ENCODE results near the gene MIDN. TPM values are rescaled to one million over a fixed set of nuclear protein-coding genes. Genes with fewer than 3 reads are reported as not detected.

The MIDN gene
- total RNA-seq, 1 donor from 2014 or later, result 204 TPM

GRCh38 chr19:1282588-1283206 is 34.3 kb downstream of the MIDN start:
- no peak for TF ChIP-seq CTCF (IDR thresholded peaks at IDR 0.05; ENCODE audit: unreplicated experiment)
- H3K9me3 Mint-ChIP-seq (ENCODE audit: unreplicated experiment), result no peaks in the 10 kb centered on the region
- H3K27ac Mint-ChIP-seq (ENCODE audit: unreplicated experiment), result no peak overlapping the region
- H3K36me3 Mint-ChIP-seq (ENCODE audit: low read depth, unreplicated experiment), result no peaks in the 10 kb centered on the region
- peaks cover 17% of the 10 kb centered on the region for H3K27me3 Mint-ChIP-seq (ENCODE audit: unreplicated experiment)
- no peak overlapping the region for H3K4me3 Mint-ChIP-seq (ENCODE audit: unreplicated experiment)
- H3K4me1 Mint-ChIP-seq (ENCODE audit: unreplicated experiment), result peaks cover 2% of the 10 kb centered on the region
- DNase-seq (ENCODE audit: low spot score), result no peak

DNA sequence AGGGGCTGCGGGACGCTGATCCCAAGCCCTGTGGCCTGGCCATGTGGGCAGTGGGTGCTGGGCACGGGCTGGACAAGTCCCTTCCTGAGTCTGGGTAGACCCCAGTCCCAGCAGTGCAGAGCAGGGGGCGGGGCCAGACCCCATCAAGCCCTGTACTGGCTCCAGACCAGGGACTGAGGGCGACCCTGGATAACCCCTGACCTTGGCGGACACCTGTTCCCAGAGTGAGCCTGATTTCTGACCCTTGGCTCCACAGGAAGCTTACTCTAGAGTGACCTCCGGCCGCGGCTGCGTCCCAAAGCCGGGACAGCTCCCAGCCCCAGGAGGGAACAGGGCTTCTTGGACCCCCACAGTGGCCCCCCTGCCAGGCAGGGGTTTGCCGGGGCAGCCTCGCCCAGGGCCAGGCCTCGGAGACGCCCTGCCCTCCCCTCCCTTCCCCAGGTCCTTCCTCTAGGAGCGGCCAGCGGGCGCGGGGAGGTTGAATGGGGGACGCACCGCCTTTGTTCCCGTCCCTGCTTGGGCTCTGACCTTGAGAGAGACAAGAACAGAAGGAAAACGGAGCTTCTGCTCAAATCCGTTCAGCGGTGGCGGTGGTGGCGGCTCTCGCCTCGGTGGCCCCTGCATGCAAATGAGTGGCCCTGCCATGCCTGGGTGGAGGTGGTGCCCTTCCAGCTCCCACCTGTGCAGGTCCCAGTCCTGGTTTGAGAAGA is 35.0 kb downstream of the MIDN start:
- Mint-ChIP-seq H3K27ac (ENCODE audit: unreplicated experiment) (no peak overlapping the region), H3K4me1 (ENCODE audit: unreplicated experiment) (peaks cover 2% of the 10 kb centered on the region), H3K9me3 (ENCODE audit: unreplicated experiment) (no peaks in the 10 kb centered on the region), H3K36me3 (ENCODE audit: low read depth, unreplicated experiment) (no peaks in the 10 kb centered on the region), H3K4me3 (ENCODE audit: unreplicated experiment) (no peak overlapping the region), H3K27me3 (ENCODE audit: unreplicated experiment) (peaks cover 17% of the 10 kb centered on the region)
- TF ChIP-seq CTCF (IDR thresholded peaks at IDR 0.05; ENCODE audit: unreplicated experiment), result no peak
- no peak for DNase-seq (ENCODE audit: low spot score)

DNA sequence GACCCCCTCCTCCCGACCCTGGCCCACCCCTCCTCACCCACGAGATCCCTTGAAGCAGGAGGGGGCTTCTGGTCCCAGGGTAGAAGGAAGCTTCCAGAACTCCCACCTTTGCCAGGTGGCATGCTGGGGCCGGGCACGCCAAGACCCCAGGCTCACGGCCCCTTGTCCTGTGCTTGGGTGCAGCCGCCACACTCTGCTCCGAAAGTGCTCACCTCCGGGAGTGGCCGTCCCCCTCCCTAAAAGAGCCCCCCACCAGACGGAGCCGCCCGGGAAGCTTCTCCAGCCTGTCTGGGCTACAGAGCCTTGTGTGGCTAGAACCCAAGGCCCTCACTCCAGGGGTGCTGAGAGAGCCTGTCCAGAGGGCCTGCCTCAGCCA is 35.5 kb downstream of the MIDN start:
- no peak for DNase-seq (ENCODE audit: low spot score)
- Mint-ChIP-seq H3K27me3 (ENCODE audit: unreplicated experiment) (peaks cover 17% of the 10 kb centered on the region), H3K9me3 (ENCODE audit: unreplicated experiment) (no peaks in the 10 kb centered on the region), H3K27ac (ENCODE audit: unreplicated experiment) (no peak overlapping the region), H3K36me3 (ENCODE audit: low read depth, unreplicated experiment) (no peaks in the 10 kb centered on the region), H3K4me3 (ENCODE audit: unreplicated experiment) (no peak overlapping the region), H3K4me1 (ENCODE audit: unreplicated experiment) (peaks cover 2% of the 10 kb centered on the region)
- no peak for TF ChIP-seq CTCF (IDR thresholded peaks at IDR 0.05; ENCODE audit: unreplicated experiment)

DNA sequence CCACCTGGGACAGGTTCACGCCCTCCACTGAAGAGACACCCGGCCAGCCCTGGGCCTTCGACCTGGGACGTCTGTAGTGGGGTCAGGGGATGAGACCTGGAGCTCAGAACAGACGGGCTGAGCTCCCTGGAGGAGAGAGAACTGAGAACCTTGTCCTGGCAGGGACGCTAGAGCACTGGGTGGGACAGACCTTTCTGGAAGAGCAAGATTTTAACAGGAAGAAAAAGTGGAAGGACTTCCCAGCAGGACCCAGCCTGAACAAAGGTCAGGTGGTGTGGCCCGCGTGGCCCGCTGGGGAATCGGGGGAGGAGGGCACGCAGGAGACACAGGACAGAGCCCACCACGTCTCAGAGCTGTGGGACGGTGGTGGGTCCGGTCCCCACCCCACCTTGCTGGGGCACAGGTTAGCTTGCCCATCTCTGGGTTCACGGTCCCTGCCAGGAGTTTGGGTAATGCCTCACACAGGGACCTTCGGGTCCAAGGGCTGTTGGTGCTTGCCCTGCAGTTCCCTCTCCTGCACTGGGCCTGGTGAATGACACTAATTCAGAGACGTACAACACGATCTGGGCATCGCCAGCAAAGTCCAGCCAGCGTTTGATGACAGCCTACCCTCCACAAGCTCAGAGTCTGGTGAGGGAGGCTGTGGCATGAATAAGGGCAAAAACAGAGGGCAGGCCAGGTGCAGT is 36.1 kb downstream of the MIDN start:
- H3K27me3 Mint-ChIP-seq (ENCODE audit: unreplicated experiment), result peaks cover 17% of the 10 kb centered on the region
- H3K9me3 Mint-ChIP-seq (ENCODE audit: unreplicated experiment), result no peaks in the 10 kb centered on the region
- peak overlapping the region; percentile 80 for H3K4me3 Mint-ChIP-seq (ENCODE audit: unreplicated experiment)
- DNase-seq (ENCODE audit: low spot score), result no peak
- TF ChIP-seq CTCF (IDR thresholded peaks at IDR 0.05; ENCODE audit: unreplicated experiment), result no peak
- H3K4me1 Mint-ChIP-seq (ENCODE audit: unreplicated experiment), result peaks cover 2% of the 10 kb centered on the region
- no peak overlapping the region for H3K27ac Mint-ChIP-seq (ENCODE audit: unreplicated experiment)
- no peaks in the 10 kb centered on the region for H3K36me3 Mint-ChIP-seq (ENCODE audit: low read depth, unreplicated experiment)
